Measurements from ENCODE around the gene CHCHD4. TPM values are rescaled to one million over a fixed set of nuclear protein-coding genes. Genes with fewer than 3 reads are reported as not detected.

Gene CHCHD4
- total and polyA plus RNA-seq, 2 experiments from 2014 or later: 16.0 to 31.0 TPM

- peaks cover 6% of the 10 kb centered on the region for H3K4me1 ChIP-seq (ENCODE audit: low read depth)
- no peaks in the 10 kb centered on the region for H3K9me3 ChIP-seq (ENCODE audit: low read depth)
- TF ChIP-seq CTCF (IDR thresholded peaks at IDR 0.05; ENCODE audit: low read depth, low read length): no peak
- no peaks in the 10 kb centered on the region for H3K27me3 ChIP-seq
- peak overlapping the region; percentile 16 for H3K27ac ChIP-seq
- no peak for DNase-seq (ENCODE audit: low read depth in 1 of 2, low spot score in 1 of 2)
- peaks cover 15% of the 10 kb centered on the region for H3K36me3 ChIP-seq
- H3K4me3 ChIP-seq: no peak overlapping the region
These were observed 25.4 kb upstream of the CHCHD4 start for GRCh38 chr3:14150078-14150477.

GRCh38 chr3:14148041-14148985, 23.6 kb upstream of the CHCHD4 start:
- no peak for DNase-seq (ENCODE audit: low read depth in 1 of 2, low spot score in 1 of 2)
- TF ChIP-seq CTCF (IDR thresholded peaks at IDR 0.05; ENCODE audit: low read depth, low read length): no peak
- Histone ChIP-seq H3K36me3 (peaks cover 13% of the 10 kb centered on the region), H3K4me1 (ENCODE audit: low read depth) (peaks cover 19% of the 10 kb centered on the region), H3K27me3 (no peaks in the 10 kb centered on the region), H3K9me3 (ENCODE audit: low read depth) (no peaks in the 10 kb centered on the region), H3K4me3 (no peak overlapping the region), H3K27ac (no peak overlapping the region)

- peaks cover 12% of the 10 kb centered on the region for H3K36me3 ChIP-seq
- no peak overlapping the region for H3K27ac ChIP-seq
- no peak for TF ChIP-seq CTCF (IDR thresholded peaks at IDR 0.05; ENCODE audit: low read depth, low read length)
- H3K27me3 ChIP-seq: no peaks in the 10 kb centered on the region
- no peak overlapping the region for H3K4me3 ChIP-seq
- no peak for DNase-seq (ENCODE audit: low read depth in 1 of 2, low spot score in 1 of 2)
- H3K4me1 ChIP-seq (ENCODE audit: low read depth): peaks cover 21% of the 10 kb centered on the region
- H3K9me3 ChIP-seq (ENCODE audit: low read depth): no peaks in the 10 kb centered on the region
These were observed 22.9 kb upstream of the CHCHD4 start for GRCh38 chr3:14147617-14148016.

- Histone ChIP-seq H3K27ac (no peak overlapping the region), H3K4me1 (ENCODE audit: low read depth) (peaks cover 21% of the 10 kb centered on the region)
- DNase-seq (ENCODE audit: low read depth in 1 of 2, low spot score in 1 of 2): no peak
These were observed 22.4 kb upstream of the CHCHD4 start for GRCh38 chr3:14147066-14147435.

GRCh38 chr3:14146381-14147065, 21.9 kb upstream of the CHCHD4 start:
- TF ChIP-seq CTCF (IDR thresholded peaks at IDR 0.05; ENCODE audit: low read depth, low read length): no peak
- H3K4me1 ChIP-seq (ENCODE audit: low read depth): peaks cover 21% of the 10 kb centered on the region
- peaks cover 12% of the 10 kb centered on the region for H3K36me3 ChIP-seq
- no peak overlapping the region for H3K27ac ChIP-seq
- no peak for DNase-seq (ENCODE audit: low read depth in 1 of 2, low spot score in 1 of 2)
- no peaks in the 10 kb centered on the region for H3K9me3 ChIP-seq (ENCODE audit: low read depth)
- H3K4me3 ChIP-seq: no peak overlapping the region
- H3K27me3 ChIP-seq: no peaks in the 10 kb centered on the region

More at GRCh38 chr3:14147066-14147435, 22.4 kb upstream of the CHCHD4 start:
- H3K4me3 ChIP-seq: no peak overlapping the region
- H3K36me3 ChIP-seq: peaks cover 12% of the 10 kb centered on the region
- no peaks in the 10 kb centered on the region for H3K27me3 ChIP-seq
- no peaks in the 10 kb centered on the region for H3K9me3 ChIP-seq (ENCODE audit: low read depth)
- TF ChIP-seq CTCF (IDR thresholded peaks at IDR 0.05; ENCODE audit: low read depth, low read length): no peak

Measured in cardiac muscle cell (in vitro differentiated cells and primary cell).